Thoracic aorta (tissue), 2 donors: ENCODE data around the gene HHLA2. TPM values are rescaled to one million over a fixed set of nuclear protein-coding genes. Genes with fewer than 3 reads are reported as not detected.
"Not testable (repeated sequence)": the region's sequence is repeated elsewhere in the genome, so short reads cannot be mapped to it uniquely, and the experiment has no call there.

ENCODE experiments used
- ATAC-seq: fragments of 150-250 bp; one replicate; pipeline ENCODE4 v1.8.0; 2017; ENCODE audit warnings: low read depth; ENCODE audit not compliant: insufficient number of reproducible peaks, low FRiP score
- DNase-seq: peaks from one replicate; pipeline ENCODE4 v3.0.0-alpha.2; 2020; ENCODE audit warnings: low spot score
- H3K27ac ChIP-seq, 2 donors: fragments of 200-600 bp; sonication (generic); 1 replicate in 1 of 2; 2 replicates in 1 of 2; pipeline ENCODE4 v1.5.1; 2016; ENCODE audit warnings: mild to moderate bottlenecking in 2 of 2, moderate library complexity in 2 of 2
- H3K27me3 ChIP-seq: fragments of 200-600 bp; sonication (generic); replicated peaks from 2 replicates; pipeline ENCODE4 v1.6.0; 2016; ENCODE audit warnings: mild to moderate bottlenecking; ENCODE audit not compliant: insufficient read depth
- H3K36me3 ChIP-seq: fragments of 200-600 bp; sonication (generic); one replicate; pipeline ENCODE4 v1.5.1; 2016
- H3K4me1 ChIP-seq, 2 donors: fragments of 200-600 bp; sonication (generic); 1 replicate in 1 of 2; 2 replicates in 1 of 2; pipeline versions ENCODE4 v1.5.1 to v1.6.0; 2016; ENCODE audit warnings: low read depth in 2 of 2, mild to moderate bottlenecking in 1 of 2; ENCODE audit not compliant: control insufficient read depth in 1 of 2
- H3K4me3 ChIP-seq: fragments of 200-600 bp; sonication (generic); 2 replicates; pipeline ENCODE4 v1.5.1; 2016; ENCODE audit warnings: mild to moderate bottlenecking
- H3K9me3 ChIP-seq: fragments of 200-600 bp; sonication (generic); 2 replicates; pipeline ENCODE4 v1.5.1; 2016
- total RNA-seq, 2 donors: library from RNA; depleted of rRNA; stranded (reverse); fragments of >200 nt; gene quantifications; one replicate each; pipeline versions ENCODE4 v1.1.0 to v1.2.3, GENCODE V29; 2016
- TF ChIP-seq, protein P1 (sequence below): fragments of 200-600 bp; sonication (generic); IDR thresholded peaks from one replicate; pipeline ENCODE4 v1.5.1; 2019; ENCODE audit warnings: antibody characterized with exemption

The HHLA2 gene
- total RNA-seq, 2 donors from 2014 or later = not detected

DNA sequence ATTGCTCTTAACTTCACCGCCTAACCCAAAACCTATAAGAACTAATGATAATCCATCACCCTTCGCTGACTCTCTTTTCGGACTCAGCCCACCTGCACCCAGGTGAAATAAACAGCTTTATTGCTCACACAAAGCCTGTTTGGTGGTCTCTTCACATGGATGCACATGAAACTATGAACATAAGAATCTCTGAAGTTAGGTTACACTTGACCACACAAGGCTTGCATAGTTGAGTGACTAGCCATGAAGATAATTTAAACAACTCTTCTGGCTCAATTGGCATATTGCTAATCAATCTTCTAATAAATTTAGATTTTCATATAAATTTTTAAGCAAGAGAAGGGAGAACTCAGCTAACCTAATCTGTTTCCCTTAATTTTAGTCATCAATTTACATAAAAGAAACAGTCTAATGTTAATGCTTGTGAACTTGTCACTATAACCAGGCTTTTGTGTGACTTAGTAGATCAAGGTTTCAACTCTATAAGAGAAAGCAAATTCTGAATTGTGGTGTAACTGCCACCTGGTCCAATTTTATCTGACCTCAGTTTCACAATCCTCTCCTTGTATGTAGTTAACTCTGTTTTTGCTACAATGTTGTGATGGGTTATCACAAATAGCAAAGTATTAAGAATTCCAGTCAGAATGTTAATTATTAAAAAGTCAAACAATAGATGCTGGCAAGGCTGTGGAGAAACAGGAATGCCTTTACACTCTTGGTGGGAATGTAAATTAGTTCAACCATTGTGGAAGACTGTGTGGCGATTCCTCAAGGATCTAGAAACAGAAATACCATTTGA lies 82.0 kb downstream of the HHLA2 start:
- no peaks in the 10 kb centered on the region for H3K9me3 ChIP-seq
- no peak overlapping the region for H3K27ac ChIP-seq
- no peak overlapping the region for H3K4me3 ChIP-seq
- DNase-seq (no peak), ATAC-seq (no peak)
- TF ChIP-seq, protein P1, sequence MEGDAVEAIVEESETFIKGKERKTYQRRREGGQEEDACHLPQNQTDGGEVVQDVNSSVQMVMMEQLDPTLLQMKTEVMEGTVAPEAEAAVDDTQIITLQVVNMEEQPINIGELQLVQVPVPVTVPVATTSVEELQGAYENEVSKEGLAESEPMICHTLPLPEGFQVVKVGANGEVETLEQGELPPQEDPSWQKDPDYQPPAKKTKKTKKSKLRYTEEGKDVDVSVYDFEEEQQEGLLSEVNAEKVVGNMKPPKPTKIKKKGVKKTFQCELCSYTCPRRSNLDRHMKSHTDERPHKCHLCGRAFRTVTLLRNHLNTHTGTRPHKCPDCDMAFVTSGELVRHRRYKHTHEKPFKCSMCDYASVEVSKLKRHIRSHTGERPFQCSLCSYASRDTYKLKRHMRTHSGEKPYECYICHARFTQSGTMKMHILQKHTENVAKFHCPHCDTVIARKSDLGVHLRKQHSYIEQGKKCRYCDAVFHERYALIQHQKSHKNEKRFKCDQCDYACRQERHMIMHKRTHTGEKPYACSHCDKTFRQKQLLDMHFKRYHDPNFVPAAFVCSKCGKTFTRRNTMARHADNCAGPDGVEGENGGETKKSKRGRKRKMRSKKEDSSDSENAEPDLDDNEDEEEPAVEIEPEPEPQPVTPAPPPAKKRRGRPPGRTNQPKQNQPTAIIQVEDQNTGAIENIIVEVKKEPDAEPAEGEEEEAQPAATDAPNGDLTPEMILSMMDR = no peak
- H3K36me3 ChIP-seq = no peaks in the 10 kb centered on the region
- no peaks in the 10 kb centered on the region for H3K4me1 ChIP-seq
- H3K27me3 ChIP-seq = no peaks in the 10 kb centered on the region

DNA sequence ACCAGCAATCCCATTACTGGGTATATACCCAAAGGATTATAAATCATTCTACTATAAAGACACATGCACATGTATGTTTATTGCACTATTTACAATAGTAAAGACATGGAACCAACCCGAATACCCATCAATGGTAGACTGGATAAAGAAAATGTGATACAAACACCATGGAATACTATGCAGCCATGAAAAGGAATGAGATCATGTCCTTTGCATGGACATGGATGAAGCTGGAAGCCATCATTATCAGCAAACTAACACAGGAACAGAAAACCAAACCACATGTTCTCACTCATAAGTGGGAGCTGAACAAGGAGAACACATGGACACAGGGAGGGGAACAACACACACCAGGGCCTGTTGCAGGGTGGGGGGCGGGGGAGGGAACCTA lies 82.6 kb downstream of the HHLA2 start:
- H3K36me3 ChIP-seq, H3K27me3 ChIP-seq, H3K9me3 ChIP-seq, ATAC-seq, DNase-seq, H3K27ac ChIP-seq, H3K4me1 ChIP-seq, H3K4me3 ChIP-seq: not testable (repeated sequence)

DNA sequence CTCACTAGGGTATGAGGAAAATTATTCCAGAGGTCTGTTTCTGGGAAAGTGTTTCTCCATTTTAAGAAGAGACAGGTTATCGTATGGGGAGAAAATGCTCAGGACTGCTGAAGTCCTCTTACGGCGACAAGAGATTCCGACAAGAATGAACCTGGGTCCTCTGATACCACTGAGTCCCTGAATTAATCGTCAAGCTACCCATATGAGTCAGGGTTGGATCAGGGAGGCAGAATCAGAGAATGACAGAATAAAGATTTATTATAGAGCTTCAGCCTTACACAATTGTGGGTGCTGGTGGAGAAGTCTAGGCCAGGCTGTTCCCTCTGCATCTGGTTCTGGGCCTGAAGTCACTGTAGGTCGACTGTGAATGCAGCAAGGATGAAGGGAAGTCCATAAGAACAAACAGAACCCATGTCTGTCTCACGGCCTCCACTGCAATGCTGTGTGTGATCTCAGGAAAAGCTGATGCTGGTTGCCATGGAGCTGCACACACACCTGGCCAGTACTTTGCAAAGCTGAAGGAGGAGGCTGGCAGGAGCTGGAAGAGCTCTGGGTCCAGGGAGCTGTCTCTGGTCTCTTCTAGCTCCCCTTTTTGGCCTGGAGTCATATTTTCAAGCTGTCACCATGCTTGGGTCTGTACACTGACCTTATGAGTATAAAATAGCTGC lies 83.9 kb downstream of the HHLA2 start:
- ATAC-seq (no peak), DNase-seq (no peak)
- Histone ChIP-seq H3K27ac (no peak overlapping the region), H3K4me3 (no peak overlapping the region), H3K9me3 (no peaks in the 10 kb centered on the region), H3K36me3 (no peaks in the 10 kb centered on the region), H3K27me3 (no peaks in the 10 kb centered on the region), H3K4me1 (no peaks in the 10 kb centered on the region)
- TF ChIP-seq, protein P1 = no peak

DNA sequence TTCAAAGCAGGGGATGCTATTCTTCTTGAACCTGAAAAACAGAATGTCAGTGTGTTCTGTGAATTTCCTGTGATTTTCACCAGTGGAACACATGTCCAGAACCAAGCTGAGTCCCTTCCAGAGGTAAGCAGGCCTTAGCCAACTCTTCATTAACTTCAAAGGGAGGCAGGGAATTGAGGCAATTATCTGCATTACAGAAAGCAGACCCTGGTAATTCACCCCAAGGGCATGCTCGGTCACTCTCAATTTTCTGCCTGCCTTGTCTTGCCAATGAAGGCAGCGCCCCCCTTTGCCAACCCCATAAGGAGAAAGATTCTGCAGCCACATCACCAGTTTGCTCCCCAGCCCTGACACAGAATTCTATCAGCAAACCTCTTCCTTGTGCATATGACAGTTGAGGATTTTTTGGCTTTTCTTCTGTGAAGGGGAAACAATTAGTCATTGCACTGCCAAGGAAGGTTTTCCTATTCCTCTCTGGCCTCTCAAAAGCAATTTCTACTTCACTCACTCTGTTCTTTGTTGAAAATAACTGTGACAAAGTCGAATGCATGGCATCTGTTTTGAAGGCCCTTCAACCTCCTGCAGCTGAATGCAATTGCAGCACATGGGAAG lies 85.3 kb downstream of the HHLA2 start:
- H3K4me3 ChIP-seq = no peak overlapping the region
- no peaks in the 10 kb centered on the region for H3K27me3 ChIP-seq
- no peaks in the 10 kb centered on the region for H3K36me3 ChIP-seq
- H3K27ac ChIP-seq = no peak overlapping the region
- DNase-seq (no peak), ATAC-seq (no peak)
- TF ChIP-seq, protein P1 = no peak
- no peaks in the 10 kb centered on the region for H3K4me1 ChIP-seq
- no peaks in the 10 kb centered on the region for H3K9me3 ChIP-seq

DNA sequence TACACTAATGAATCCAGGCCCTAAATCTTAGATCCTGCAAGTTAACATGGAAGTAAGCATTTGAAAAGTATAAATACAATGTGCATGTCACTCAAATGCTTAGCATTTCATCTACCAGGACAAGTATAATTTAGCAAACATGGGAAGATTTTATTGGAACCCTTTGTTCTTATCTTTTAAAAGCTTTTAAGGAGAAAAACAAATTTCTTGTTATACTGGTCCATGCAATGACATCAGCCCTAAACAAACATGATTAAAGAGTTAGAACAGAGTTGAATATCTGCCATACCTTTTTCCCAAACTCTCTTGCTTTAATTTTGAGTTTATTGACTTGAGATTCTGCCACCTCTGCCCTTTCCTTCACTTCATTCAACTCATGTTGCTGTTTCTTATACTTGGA lies 87.0 kb downstream of the HHLA2 start:
- H3K4me3 ChIP-seq = no peak overlapping the region
- DNase-seq = no peak
- H3K27me3 ChIP-seq = no peaks in the 10 kb centered on the region
- TF ChIP-seq, protein P1 = no peak
- H3K36me3 ChIP-seq = no peaks in the 10 kb centered on the region
- no peaks in the 10 kb centered on the region for H3K4me1 ChIP-seq
- no peaks in the 10 kb centered on the region for H3K9me3 ChIP-seq
- H3K27ac ChIP-seq = no peak overlapping the region
- ATAC-seq = no peak
